Suprapubic skin (tissue), 4 donors: Measurements from ENCODE around the gene IPO5.

Source experiments
- CTCF ChIP-seq, 2 donors: fragments of 200-600 bp in 1 of 2; fragments of 450-650 bp in 1 of 2; sonication (generic) in 1 of 2; IDR thresholded peaks; one replicate each; pipeline ENCODE4 v1.5.1; 2016 to 2019; ENCODE audit warnings: antibody characterized with exemption in 2 of 2, mild to moderate bottlenecking in 1 of 2, moderate library complexity in 1 of 2
- EP300 ChIP-seq: sonication (generic); formaldehyde crosslinking; IDR thresholded peaks from one replicate; pipeline ENCODE4 v1.6.1; 2017; ENCODE audit warnings: antibody characterized with exemption
- POLR2A ChIP-seq, 2 donors: fragments of 450-650 bp; IDR thresholded peaks; one replicate each; pipeline ENCODE4 v1.6.1; 2017; ENCODE audit warnings: antibody characterized with exemption in 2 of 2, mild to moderate bottlenecking in 2 of 2, moderate library complexity in 2 of 2
- POLR2AphosphoS5 ChIP-seq, 3 donors: sonication (generic); formaldehyde crosslinking; IDR thresholded peaks; one replicate each; pipeline ENCODE4 v1.6.1; 2017; ENCODE audit warnings: antibody characterized with exemption in 3 of 3

DNA sequence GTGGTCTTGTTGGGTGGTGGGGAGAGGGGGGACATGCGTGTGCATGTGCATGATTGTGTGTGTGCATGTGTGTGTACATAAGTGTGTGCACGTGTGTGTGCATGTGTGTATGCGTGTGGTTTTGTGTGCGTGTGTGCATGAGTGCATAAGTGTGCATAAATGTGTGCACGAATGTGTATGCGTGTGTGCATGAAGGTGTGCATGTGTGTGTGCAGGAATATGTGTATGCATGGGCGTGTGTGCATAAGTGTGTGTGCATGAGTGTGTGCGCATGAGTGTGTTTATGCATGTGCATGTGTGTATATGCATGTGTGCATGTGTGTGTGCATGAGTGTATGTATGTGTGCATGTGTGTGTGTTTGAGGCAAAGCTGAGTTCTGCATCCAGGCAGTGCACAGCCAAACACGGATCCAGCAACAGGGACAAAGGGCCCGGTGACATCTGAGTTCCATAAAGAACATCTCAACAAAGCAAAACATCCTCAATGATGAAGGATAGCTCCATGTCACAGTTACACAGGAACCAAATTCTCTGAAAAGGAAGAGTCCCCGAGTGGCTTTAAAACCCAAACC lies 103.5 kb downstream of the IPO5 start:
- TF ChIP-seq CTCF (IDR thresholded peaks at IDR 0.05) (no peak), EP300 (no peak), POLR2A (IDR thresholded peaks at IDR 0.05) (no peak), POLR2AphosphoS5 (IDR thresholded peaks at IDR 0.05) (no peak)
